GM13976 (cell line): ENCODE measurements around the gene HARS1.
"Not testable (repeated sequence)": the region's sequence is repeated elsewhere in the genome, so short reads cannot be mapped to it uniquely, and the experiment has no call there.

Experiments
- DNase-seq: peaks from one replicate; pipeline ENCODE4 v3.0.0; 2012; ENCODE audit warnings: low spot score
- in situ Hi-C: fragments of 300-500 bp; cut with MboI; formaldehyde crosslinking; loops from one replicate; pipeline ENCODE4 v1.12.0; 2022; ENCODE audit warnings: low sequenced_read_pairs, mixed read lengths, inconsistent platforms; ENCODE audit not compliant: unreplicated experiment
- TF ChIP-seq, protein P1 (sequence below): IDR thresholded peaks from 2 replicates; pipeline ENCODE4 v1.5.1; 2012; ENCODE audit warnings: borderline replicate concordance, mild to moderate bottlenecking; ENCODE audit not compliant: insufficient read depth; ENCODE audit errors: extremely low read depth, missing control alignments, control extremely low read depth

The HARS1 gene, protein sequence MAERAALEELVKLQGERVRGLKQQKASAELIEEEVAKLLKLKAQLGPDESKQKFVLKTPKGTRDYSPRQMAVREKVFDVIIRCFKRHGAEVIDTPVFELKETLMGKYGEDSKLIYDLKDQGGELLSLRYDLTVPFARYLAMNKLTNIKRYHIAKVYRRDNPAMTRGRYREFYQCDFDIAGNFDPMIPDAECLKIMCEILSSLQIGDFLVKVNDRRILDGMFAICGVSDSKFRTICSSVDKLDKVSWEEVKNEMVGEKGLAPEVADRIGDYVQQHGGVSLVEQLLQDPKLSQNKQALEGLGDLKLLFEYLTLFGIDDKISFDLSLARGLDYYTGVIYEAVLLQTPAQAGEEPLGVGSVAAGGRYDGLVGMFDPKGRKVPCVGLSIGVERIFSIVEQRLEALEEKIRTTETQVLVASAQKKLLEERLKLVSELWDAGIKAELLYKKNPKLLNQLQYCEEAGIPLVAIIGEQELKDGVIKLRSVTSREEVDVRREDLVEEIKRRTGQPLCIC

DNA sequence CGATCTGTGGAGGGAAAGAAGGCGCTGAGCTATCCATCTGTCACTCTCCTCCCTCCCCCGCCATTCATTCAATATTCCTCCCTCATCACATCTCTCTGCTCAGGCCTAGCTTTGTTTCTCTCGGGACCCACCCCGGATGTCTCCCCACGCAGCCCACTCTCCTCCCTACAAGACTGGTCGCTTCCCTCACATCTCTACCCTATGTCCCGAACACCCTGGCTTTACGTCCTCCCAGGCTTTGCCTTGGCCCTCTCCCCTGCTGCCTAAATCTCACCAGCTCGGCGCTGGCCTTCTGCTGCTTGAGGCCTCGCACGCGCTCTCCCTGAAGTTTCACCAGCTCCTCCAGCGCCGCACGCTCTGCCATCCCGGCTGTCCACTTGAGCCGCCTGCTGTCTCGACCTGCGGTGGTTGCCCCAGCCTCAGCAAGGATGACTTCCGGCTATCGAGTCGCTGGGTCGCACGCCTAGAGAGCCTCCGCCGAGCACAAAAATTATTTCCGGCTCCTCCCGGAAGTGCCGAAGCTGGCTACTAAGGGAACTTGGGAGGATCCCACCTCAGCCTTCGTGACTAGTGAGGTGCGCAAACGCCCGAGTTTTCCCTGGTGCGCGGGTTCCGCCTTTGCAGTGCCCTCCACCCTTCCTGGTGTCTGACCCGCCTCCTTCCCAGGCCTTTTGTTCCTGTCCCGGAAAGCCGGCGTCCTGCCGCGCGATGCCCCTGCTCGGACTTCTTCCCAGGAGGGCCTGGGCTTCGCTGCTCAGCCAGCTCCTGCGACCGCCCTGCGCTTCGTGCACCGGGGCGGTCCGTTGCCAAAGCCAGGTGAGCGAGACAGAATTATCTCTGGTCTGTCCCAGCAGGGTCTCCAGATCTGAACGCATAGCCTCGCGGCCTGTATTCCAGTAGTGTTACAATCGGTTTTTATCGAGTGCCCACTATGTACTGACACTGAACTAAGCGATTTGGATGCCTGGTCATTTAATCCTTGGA is at the start of gene HARS1, which contains the start of gene HARS2:
Gene HARS1 (minus strand): TSS at position 430 of the 984 bp plus-strand sequence. CDS start 66 bp downstream, at position 364.
Gene HARS2 (plus strand): TSS at position 515 of the 984 bp plus-strand sequence. CDS start 194 bp downstream, at position 709.
- TF ChIP-seq, protein P1, sequence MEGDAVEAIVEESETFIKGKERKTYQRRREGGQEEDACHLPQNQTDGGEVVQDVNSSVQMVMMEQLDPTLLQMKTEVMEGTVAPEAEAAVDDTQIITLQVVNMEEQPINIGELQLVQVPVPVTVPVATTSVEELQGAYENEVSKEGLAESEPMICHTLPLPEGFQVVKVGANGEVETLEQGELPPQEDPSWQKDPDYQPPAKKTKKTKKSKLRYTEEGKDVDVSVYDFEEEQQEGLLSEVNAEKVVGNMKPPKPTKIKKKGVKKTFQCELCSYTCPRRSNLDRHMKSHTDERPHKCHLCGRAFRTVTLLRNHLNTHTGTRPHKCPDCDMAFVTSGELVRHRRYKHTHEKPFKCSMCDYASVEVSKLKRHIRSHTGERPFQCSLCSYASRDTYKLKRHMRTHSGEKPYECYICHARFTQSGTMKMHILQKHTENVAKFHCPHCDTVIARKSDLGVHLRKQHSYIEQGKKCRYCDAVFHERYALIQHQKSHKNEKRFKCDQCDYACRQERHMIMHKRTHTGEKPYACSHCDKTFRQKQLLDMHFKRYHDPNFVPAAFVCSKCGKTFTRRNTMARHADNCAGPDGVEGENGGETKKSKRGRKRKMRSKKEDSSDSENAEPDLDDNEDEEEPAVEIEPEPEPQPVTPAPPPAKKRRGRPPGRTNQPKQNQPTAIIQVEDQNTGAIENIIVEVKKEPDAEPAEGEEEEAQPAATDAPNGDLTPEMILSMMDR, result no peak
- in situ Hi-C loops, result no loop called here
- DNase-seq, result peak; percentile 93

DNA sequence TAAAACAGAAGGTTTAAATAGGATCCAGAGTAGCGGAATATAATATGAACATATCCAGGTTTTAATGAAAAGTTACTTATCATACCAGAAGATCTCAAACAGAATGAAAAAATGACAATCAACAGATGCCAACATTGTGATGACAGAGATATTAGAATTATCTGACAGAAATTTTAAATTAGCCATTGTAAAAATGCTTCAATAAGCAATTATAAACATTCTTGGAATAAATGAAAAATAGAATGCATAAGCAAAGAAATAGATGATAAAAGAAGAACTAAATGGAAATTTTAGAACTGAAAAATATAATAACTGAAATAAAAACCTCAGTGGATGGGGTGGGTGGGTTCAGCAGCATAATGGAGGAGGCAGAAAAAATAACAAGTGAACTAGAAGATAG is 46.3 kb upstream of the HARS1 start:
- in situ Hi-C loops, result no loop called here
- TF ChIP-seq, protein P1, result no peak
- no peak for DNase-seq

DNA sequence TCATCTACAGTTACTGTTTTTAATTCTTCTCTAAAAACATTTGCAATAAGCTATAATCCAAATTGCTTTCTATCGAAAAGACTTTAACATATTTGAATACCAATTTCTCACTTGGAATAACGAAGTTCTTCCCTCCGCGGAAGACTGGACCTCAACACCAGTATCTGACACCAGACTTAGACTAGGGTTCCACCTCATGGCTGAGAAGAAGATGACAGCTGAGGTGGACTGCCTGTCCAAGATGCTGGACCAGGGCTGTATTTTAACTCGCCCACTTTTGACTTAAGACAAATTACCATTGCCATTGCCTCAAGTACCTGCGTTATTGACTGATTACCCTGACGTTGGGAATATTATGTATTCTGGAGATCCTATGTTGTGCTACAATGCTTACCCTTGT is 43.2 kb upstream of the HARS1 start:
- TF ChIP-seq, protein P1, result no peak
- no peak for DNase-seq
- in situ Hi-C loops, result no loop called here

DNA sequence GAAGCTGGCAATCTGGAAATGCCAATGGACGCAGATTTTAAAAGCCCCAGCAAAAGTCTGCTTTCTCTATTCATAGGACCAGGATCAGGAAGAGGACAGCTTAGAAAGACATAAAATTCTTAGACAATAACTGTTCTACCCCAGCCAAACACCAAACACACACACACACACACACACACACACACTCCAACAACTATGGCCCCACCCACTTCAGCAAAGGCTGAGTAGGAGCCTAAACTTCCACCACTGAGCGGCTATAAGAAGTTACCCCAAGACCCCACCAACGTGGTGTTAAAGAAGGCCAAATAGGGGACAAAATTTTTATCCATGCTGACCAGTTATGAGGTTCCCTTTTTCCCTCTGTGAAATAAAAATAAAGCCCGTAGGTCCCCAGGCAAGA is 41.9 kb upstream of the HARS1 start:
- TF ChIP-seq, protein P1, result no peak
- in situ Hi-C loops, result no loop called here
- DNase-seq, result no peak

DNA sequence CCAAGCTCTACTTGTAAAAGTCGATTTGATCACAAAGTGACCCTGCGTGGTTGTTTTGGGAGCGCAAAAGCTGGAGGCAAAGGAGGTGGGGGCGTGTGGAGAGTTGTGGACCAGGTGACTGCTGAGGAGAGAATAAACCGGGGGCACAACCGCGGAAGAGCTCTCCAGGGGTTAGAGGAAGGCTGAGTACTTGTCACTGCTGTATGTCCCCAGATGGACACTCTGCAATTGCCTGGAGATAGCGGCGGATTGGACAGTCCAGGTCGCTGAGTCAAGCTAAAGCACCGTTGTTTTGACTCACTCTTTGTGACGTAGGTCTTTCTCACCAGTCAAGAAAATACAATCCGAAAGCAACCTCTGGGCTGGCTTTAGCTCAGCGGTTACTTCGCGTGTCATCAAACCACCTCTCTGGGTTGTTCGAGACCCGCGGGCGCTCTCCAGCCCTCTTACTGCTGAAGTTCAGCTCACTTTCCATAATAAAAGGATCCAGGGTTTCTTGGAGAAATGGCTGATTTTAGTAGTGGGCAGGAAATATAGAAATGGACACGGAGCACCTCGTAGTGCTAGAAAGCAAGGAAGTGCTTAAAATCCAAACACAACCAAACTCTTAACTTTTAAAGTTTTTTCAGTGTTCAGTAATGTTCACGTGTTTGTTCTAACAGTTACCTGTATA is 34.8 kb upstream of the HARS1 start:
- DNase-seq, result peak; percentile 62
- in situ Hi-C loops, result no loop called here
- TF ChIP-seq, protein P1, result no peak

DNA sequence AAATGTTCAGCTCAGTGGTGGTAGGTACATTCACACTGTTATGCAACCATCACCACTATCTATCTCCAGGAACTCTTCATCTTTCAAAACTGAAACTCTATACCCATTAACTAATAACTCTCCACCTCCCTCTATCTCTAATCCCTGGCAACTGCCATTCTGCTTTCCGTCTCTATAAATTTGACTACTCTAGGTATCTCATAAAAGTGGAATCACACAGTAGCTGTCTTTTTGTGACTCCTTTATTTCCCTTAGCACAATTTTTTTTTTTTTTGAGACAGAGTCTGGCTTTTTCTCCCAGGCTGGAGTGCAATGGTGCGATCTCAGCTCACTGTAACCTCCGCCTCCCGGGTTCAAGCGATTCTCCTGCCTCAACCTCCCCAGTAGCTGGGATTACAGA is 30.2 kb upstream of the HARS1 start:
- in situ Hi-C loops, result loop anchor here (25.0 kb wide), 1 partner anchor 484 kb away; no protein-coding TSS in a partner anchor
- not testable (repeated sequence) for DNase-seq

DNA sequence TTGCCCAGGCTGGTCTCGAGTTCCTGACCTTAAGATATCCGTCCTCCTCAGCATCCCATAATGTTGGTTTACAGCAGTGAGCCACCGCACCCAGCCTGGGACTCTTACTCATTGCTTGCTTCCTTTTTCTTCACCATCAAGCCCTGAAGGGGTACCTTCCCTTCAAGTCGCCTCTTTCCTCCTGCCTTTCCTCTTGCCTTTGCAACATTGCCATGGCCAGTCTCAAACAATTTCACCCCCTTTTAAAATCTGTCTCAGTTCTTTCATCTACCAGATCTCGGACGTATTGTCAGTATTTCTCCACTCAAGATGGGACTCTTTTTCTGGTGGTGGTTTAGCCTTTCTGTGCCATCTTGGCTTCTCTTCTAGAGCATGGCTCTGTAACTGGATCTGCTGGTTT is 29.6 kb upstream of the HARS1 start:
- not testable (repeated sequence) for DNase-seq
- in situ Hi-C loops, result loop anchor here (25.0 kb wide), 1 partner anchor 483 kb away; no protein-coding TSS in a partner anchor
